OCI-LY7 (cell line): ENCODE data around the gene SNX24. TPM values are rescaled to one million over a fixed set of nuclear protein-coding genes. Genes with fewer than 3 reads are reported as not detected.

Experiments
- BruUV-seq: library from RNA; stranded (reverse); fragments of 400-500 nt; replicated peaks from 2 replicates; lab custom pipeline; 2021; lab: Mats Ljungman, UMichigan
- CTCF ChIA-PET: fragments of 300-600 bp; sonication (Branson Sonifier 250); formaldehyde crosslinking; loops from one replicate; lab custom pipeline; 2022; ENCODE audit warnings: antibody characterized with exemption; ENCODE audit not compliant: unreplicated experiment; lab: Charles Lee
- POLR2A ChIA-PET: fragments of 300-600 bp; sonication (Branson Sonifier 250); formaldehyde crosslinking; loops from one replicate; lab custom pipeline; 2022; ENCODE audit warnings: antibody characterized with exemption; lab: Charles Lee
- DNase-seq: peaks from one replicate; pipeline ENCODE4 v3.0.0-alpha.2; 2015; ENCODE audit warnings: low spot score
- H2AFZ ChIP-seq: fragments of 200-600 bp; sonication (generic), shearing (Covaris generic); 2 replicates; pipeline ENCODE4 v1.6.1; 2014; ENCODE audit warnings: mild to moderate bottlenecking, antibody characterized with exemption, low read length, moderate library complexity
- H3K27ac ChIP-seq: fragments of 200-600 bp; sonication (generic); 2 replicates; pipeline ENCODE4 v1.5.1; 2014; ENCODE audit warnings: mixed run types, low read depth, mild to moderate bottlenecking, moderate library complexity, low read length, inconsistent platforms; ENCODE audit not compliant: poor library complexity, severe bottlenecking
- H3K36me3 ChIP-seq: fragments of 200-600 bp; sonication (generic); 2 replicates; pipeline ENCODE4 v1.6.1; 2014; ENCODE audit warnings: mild to moderate bottlenecking, antibody characterized with exemption, low read length, moderate library complexity, mixed read lengths; ENCODE audit not compliant: insufficient read depth
- H3K4me1 ChIP-seq: fragments of 200-600 bp; sonication (generic); 2 replicates; pipeline ENCODE4 v1.5.1; 2014; ENCODE audit warnings: mild to moderate bottlenecking, low read length; ENCODE audit not compliant: insufficient read depth, poor library complexity, severe bottlenecking
- H3K4me2 ChIP-seq: fragments of 200-600 bp; sonication (generic); 2 replicates; pipeline ENCODE4 v1.6.1; 2014; ENCODE audit warnings: mild to moderate bottlenecking, low read length
- H3K4me3 ChIP-seq: fragments of 200-600 bp; sonication (generic); 2 replicates; pipeline ENCODE4 v1.5.1; 2014; ENCODE audit warnings: mild to moderate bottlenecking, low read depth, low read length; ENCODE audit not compliant: poor library complexity, severe bottlenecking
- H3K79me2 ChIP-seq: fragments of 200-600 bp; sonication (generic); 2 replicates; pipeline ENCODE4 v1.6.1; 2016; ENCODE audit warnings: low read depth, mild to moderate bottlenecking, low read length, moderate library complexity, mixed read lengths; ENCODE audit not compliant: insufficient read depth
- H3K9me2 ChIP-seq: fragments of 200-600 bp; sonication (generic); 2 replicates; pipeline ENCODE4 v1.6.1; 2016; ENCODE audit warnings: mild to moderate bottlenecking, low read length, mixed read lengths; ENCODE audit not compliant: insufficient read depth
- H3K9me3 ChIP-seq: fragments of 200-600 bp; sonication (generic); 2 replicates; pipeline ENCODE4 v1.6.1; 2014; ENCODE audit warnings: mild to moderate bottlenecking, mixed run types, low read length, mixed read lengths
- H4K20me1 ChIP-seq: fragments of 200-600 bp; sonication (generic); 2 replicates; pipeline ENCODE4 v1.6.1; 2014; ENCODE audit warnings: mild to moderate bottlenecking, antibody characterized with exemption, low read length, moderate library complexity, mixed read lengths; ENCODE audit not compliant: insufficient read depth
- EZH2phosphoT487 ChIP-seq: fragments of 200-600 bp; sonication (generic); IDR thresholded peaks from 2 replicates; pipeline ENCODE4 v1.6.1; 2018; ENCODE audit warnings: low read depth, borderline replicate concordance, mild to moderate bottlenecking, mixed run types, antibody characterized with exemption, low read length, moderate library complexity, mixed read lengths
- intact Hi-C: fragments of 100-400 bp; cut with micrococcal nuclease; formaldehyde crosslinking; loops from one replicate; pipeline ENCODE4 v1.10.0; 2022; ENCODE audit not compliant: unreplicated experiment
- total RNA-seq, 2 experiments: library from RNA; depleted of rRNA in 1 of 2; stranded (reverse); fragments of >200 nt in 1 of 2; shearing (Covaris generic) in 1 of 2; gene quantifications; 2 replicates each; pipeline ENCODE4 v1.2.3, GENCODE V29; 2014 to 2022
- TF ChIP-seq, protein P1 (sequence below): fragments of 200-600 bp; sonication (generic); conservative IDR thresholded peaks from 2 replicates; pipeline ENCODE4 v1.5.1; 2014; ENCODE audit warnings: mild to moderate bottlenecking, antibody characterized with exemption, low read length, moderate library complexity, mixed read lengths

The SNX24 gene
- total RNA-seq, 2 experiments from 2014 or later: 6.9 to 14.5 TPM

DNA sequence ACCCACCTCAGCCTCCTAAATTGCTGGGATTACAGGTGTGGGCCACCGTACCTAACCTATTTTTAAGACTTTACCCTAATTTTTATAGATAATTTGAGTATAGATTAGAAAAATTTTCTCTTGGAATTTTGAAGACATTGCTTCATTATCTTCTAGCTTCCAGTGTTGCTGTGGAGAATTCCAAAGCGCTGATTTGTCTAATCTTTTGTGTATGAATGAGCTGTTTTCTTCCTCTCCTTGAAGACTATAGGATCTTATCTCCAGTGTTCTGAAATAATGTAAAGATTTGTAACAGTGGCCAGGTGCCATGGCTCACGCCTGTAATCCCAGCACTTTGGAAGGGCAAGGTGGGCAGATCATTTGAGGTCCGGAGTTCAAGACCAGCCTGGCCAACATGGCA lies 5.7 kb upstream of the SNX24 start:
- TF ChIP-seq, protein P1, sequence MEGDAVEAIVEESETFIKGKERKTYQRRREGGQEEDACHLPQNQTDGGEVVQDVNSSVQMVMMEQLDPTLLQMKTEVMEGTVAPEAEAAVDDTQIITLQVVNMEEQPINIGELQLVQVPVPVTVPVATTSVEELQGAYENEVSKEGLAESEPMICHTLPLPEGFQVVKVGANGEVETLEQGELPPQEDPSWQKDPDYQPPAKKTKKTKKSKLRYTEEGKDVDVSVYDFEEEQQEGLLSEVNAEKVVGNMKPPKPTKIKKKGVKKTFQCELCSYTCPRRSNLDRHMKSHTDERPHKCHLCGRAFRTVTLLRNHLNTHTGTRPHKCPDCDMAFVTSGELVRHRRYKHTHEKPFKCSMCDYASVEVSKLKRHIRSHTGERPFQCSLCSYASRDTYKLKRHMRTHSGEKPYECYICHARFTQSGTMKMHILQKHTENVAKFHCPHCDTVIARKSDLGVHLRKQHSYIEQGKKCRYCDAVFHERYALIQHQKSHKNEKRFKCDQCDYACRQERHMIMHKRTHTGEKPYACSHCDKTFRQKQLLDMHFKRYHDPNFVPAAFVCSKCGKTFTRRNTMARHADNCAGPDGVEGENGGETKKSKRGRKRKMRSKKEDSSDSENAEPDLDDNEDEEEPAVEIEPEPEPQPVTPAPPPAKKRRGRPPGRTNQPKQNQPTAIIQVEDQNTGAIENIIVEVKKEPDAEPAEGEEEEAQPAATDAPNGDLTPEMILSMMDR: no peak
- intact Hi-C loops: loop anchor here (10.0 kb wide), 1 partner anchor 135 kb away; no protein-coding TSS in a partner anchor
- H3K4me2 ChIP-seq: no peak overlapping the region
- no peaks in the 10 kb centered on the region for H3K79me2 ChIP-seq
- H3K27ac ChIP-seq: no peak overlapping the region
- DNase-seq: no peak
- H3K4me1 ChIP-seq: peaks cover 10% of the 10 kb centered on the region
- POLR2A ChIA-PET: interaction anchor here (1.1 kb wide), 1 partner anchor 38 kb away, joined by 3 read pairs; no protein-coding TSS in a partner anchor
- no peaks in the 10 kb centered on the region for H3K36me3 ChIP-seq
- CTCF ChIA-PET: no interaction called here
- no peaks in the 10 kb centered on the region for H3K9me3 ChIP-seq
- H3K4me3 ChIP-seq: no peak overlapping the region
- H4K20me1 ChIP-seq: no peaks in the 10 kb centered on the region
- no peak overlapping the region for H2AFZ ChIP-seq
- no peaks in the 10 kb centered on the region for H3K9me2 ChIP-seq
- BruUV-seq: no TSS peak

DNA sequence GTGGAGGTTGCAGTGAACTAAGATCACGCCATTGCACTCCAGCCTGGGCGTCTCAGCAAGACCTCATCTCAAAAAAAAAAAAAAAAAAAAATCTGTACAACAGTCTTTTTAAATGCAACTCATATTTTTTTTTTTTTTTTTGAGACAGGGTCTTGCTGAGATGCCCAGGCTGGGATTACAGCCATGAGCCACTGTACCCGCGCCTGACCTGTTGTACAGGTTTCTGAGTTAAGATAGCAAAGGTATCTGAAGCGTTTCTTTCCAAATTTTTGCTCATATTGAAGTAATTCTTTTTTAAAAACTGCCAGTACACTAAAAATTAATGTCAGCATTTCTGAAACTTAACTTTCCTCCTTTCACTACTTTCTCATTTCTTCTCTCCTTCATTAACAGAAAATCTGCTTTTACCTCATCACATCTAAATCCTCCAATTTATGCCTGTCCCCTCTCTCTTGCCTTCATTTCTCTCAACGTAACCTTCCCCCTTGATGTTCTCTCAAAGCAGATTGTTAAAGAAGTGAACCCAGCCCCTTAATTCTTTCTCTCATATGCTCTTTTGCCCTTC lies 3.3 kb upstream of the SNX24 start:
- CTCF ChIA-PET: no interaction called here
- H3K9me2 ChIP-seq: no peaks in the 10 kb centered on the region
- no peak overlapping the region for H2AFZ ChIP-seq
- no peak overlapping the region for H3K27ac ChIP-seq
- no peak for TF ChIP-seq EZH2phosphoT487
- TF ChIP-seq, protein P1: no peak
- peaks cover 25% of the 10 kb centered on the region for H3K4me1 ChIP-seq
- no peaks in the 10 kb centered on the region for H3K79me2 ChIP-seq
- no peaks in the 10 kb centered on the region for H3K36me3 ChIP-seq
- no peaks in the 10 kb centered on the region for H3K9me3 ChIP-seq
- BruUV-seq: no TSS peak
- no peaks in the 10 kb centered on the region for H4K20me1 ChIP-seq
- intact Hi-C loops: loop anchor here (10.0 kb wide), 1 partner anchor 137 kb away; no protein-coding TSS in a partner anchor
- no peak overlapping the region for H3K4me2 ChIP-seq
- H3K4me3 ChIP-seq: no peak overlapping the region
- no peak for DNase-seq
- POLR2A ChIA-PET: no interaction called here
